H9 (cell line): ENCODE data around the gene ZNF775. TPM values are rescaled to one million over a fixed set of nuclear protein-coding genes. Genes with fewer than 3 reads are reported as not detected.

ENCODE experiments used
- DNase-seq: peaks from one replicate; pipeline ENCODE4 v3.0.0-alpha.2; 2017
- H2AFZ ChIP-seq: one replicate; pipeline ENCODE4 v1.6.1; 2013; ENCODE audit warnings: mild to moderate bottlenecking, low read length, control low read depth, moderate library complexity
- H2AK5ac ChIP-seq: 2 replicates; pipeline ENCODE4 v1.6.1; 2013; ENCODE audit warnings: low read length, control low read depth, mixed read lengths; ENCODE audit not compliant: insufficient read length
- H2BK120ac ChIP-seq: one replicate; pipeline ENCODE4 v1.6.1; 2013; ENCODE audit warnings: low read depth, mild to moderate bottlenecking, low read length, control low read depth, inconsistent platforms; ENCODE audit not compliant: poor library complexity, severe bottlenecking
- H2BK12ac ChIP-seq: 2 replicates; pipeline ENCODE4 v1.6.1; 2013; ENCODE audit warnings: low read length, control low read depth, mixed read lengths, low read depth; ENCODE audit not compliant: insufficient read length
- H2BK15ac ChIP-seq: 2 replicates; pipeline ENCODE4 v1.6.1; 2013; ENCODE audit warnings: low read depth, low read length, control low read depth
- H2BK20ac ChIP-seq: one replicate; pipeline ENCODE4 v1.6.1; 2013; ENCODE audit warnings: low read depth, mild to moderate bottlenecking, low read length, control low read depth, inconsistent platforms; ENCODE audit not compliant: poor library complexity, severe bottlenecking
- H2BK5ac ChIP-seq: 2 replicates; pipeline ENCODE4 v1.6.1; 2013; ENCODE audit warnings: low read length, control low read depth, mixed read lengths; ENCODE audit not compliant: insufficient read length
- H3K14ac ChIP-seq: 2 replicates; pipeline ENCODE4 v1.6.1; 2013; ENCODE audit warnings: low read length, control low read depth; ENCODE audit not compliant: insufficient read depth
- H3K18ac ChIP-seq: 2 replicates; pipeline ENCODE4 v1.6.1; 2013; ENCODE audit warnings: low read depth, mild to moderate bottlenecking, mixed read lengths, low read length, control low read depth; ENCODE audit not compliant: insufficient read length
- H3K23ac ChIP-seq: 2 replicates; pipeline ENCODE4 v1.6.1; 2013; ENCODE audit warnings: low read length, control low read depth, mixed read lengths, low read depth; ENCODE audit not compliant: insufficient read length
- H3K23me2 ChIP-seq: 2 replicates; pipeline ENCODE4 v1.6.1; 2013; ENCODE audit warnings: low read depth, mild to moderate bottlenecking, mixed read lengths, low read length, control low read depth; ENCODE audit not compliant: insufficient read length, poor library complexity, severe bottlenecking
- H3K27ac ChIP-seq: 2 replicates; pipeline ENCODE4 v1.5.1; 2013; ENCODE audit warnings: low read length, control low read depth, mixed read lengths, low read depth; ENCODE audit not compliant: insufficient read length
- H3K27me3 ChIP-seq: 2 replicates; pipeline ENCODE4 v1.6.1; 2013; ENCODE audit warnings: low read length, control low read depth, inconsistent platforms; ENCODE audit not compliant: insufficient read depth
- H3K4ac ChIP-seq: 2 replicates; pipeline ENCODE4 v1.6.1; 2013; ENCODE audit warnings: low read depth, mild to moderate bottlenecking, control low read depth, inconsistent platforms, low read length, moderate library complexity
- H3K4me1 ChIP-seq: 2 replicates; pipeline ENCODE4 v1.6.1; 2013; ENCODE audit warnings: low read length, control low read depth, inconsistent platforms; ENCODE audit not compliant: insufficient read depth
- H3K4me2 ChIP-seq: 2 replicates; pipeline ENCODE4 v1.6.1; 2013; ENCODE audit warnings: low read length, control low read depth, mixed read lengths; ENCODE audit not compliant: insufficient read length, insufficient read depth
- H3K56ac ChIP-seq: 2 replicates; pipeline ENCODE4 v1.6.1; 2013; ENCODE audit warnings: low read depth, mild to moderate bottlenecking, mixed read lengths, low read length, control low read depth; ENCODE audit not compliant: insufficient read length
- H3K79me1 ChIP-seq: 2 replicates; pipeline ENCODE4 v1.6.1; 2013; ENCODE audit warnings: low read depth, mild to moderate bottlenecking, moderate library complexity, low read length, control low read depth, inconsistent platforms; ENCODE audit not compliant: insufficient read depth, poor library complexity, severe bottlenecking
- H3K79me2 ChIP-seq: 2 replicates; pipeline ENCODE4 v1.6.1; 2013; ENCODE audit warnings: low read length, control low read depth, inconsistent platforms; ENCODE audit not compliant: insufficient read depth
- H3K9ac ChIP-seq: 2 replicates; pipeline ENCODE4 v1.6.1; 2013; ENCODE audit warnings: low read length, control low read depth, mixed read lengths; ENCODE audit not compliant: insufficient read length; ENCODE audit errors: extremely low read depth
- H3K9me3 ChIP-seq: one replicate; pipeline ENCODE4 v1.6.1; 2013; ENCODE audit warnings: low read depth, low read length, inconsistent platforms; ENCODE audit not compliant: control insufficient read depth
- H3T11ph ChIP-seq: one replicate; pipeline ENCODE4 v1.6.1; 2013; ENCODE audit warnings: mild to moderate bottlenecking, low read length, control low read depth, inconsistent platforms
- H4K20me1 ChIP-seq: one replicate; pipeline ENCODE4 v1.6.1; 2013; ENCODE audit not compliant: control insufficient read depth, insufficient read length, insufficient read depth
- H4K5ac ChIP-seq: 2 replicates; pipeline ENCODE4 v1.6.1; 2013; ENCODE audit warnings: low read depth, mild to moderate bottlenecking, mixed read lengths, low read length, control low read depth; ENCODE audit not compliant: insufficient read length
- H4K8ac ChIP-seq: replicated peaks from 2 replicates; pipeline ENCODE4 v1.6.1; 2013; ENCODE audit warnings: low read length, control low read depth, mixed read lengths, low read depth; ENCODE audit not compliant: insufficient read length
- H4K91ac ChIP-seq: 2 replicates; pipeline ENCODE4 v1.6.1; 2013; ENCODE audit warnings: low read depth, mild to moderate bottlenecking, moderate library complexity, mixed read lengths, low read length, control low read depth; ENCODE audit not compliant: insufficient read length
- H3K27ac Mint-ChIP-seq, 3 experiments: 2 replicates in 2 of 3; 3 replicates in 1 of 3; pipeline ENCODE4 v1.8.0; 2020 to 2021; ENCODE audit warnings: mixed read lengths in 3 of 3, mild to moderate bottlenecking in 1 of 3, moderate library complexity in 1 of 3
- H3K27me3 Mint-ChIP-seq: 2 replicates; pipeline ENCODE4 v1.8.0; 2021; ENCODE audit warnings: low read depth, mild to moderate bottlenecking, moderate library complexity, mixed read lengths
- H3K36me3 Mint-ChIP-seq, 3 experiments: 2 replicates in 2 of 3; 3 replicates in 1 of 3; pipeline ENCODE4 v1.8.0; 2020 to 2021; ENCODE audit warnings: low read depth in 3 of 3, mixed read lengths in 3 of 3; ENCODE audit not compliant: insufficient read depth in 1 of 3
- H3K4me1 Mint-ChIP-seq, 2 experiments: 2 replicates each; pipeline ENCODE4 v1.8.0; 2020; ENCODE audit warnings: mixed read lengths in 2 of 2
- H3K4me3 Mint-ChIP-seq, 2 experiments: 2 replicates in 1 of 2; 3 replicates in 1 of 2; pipeline ENCODE4 v1.8.0; 2020 to 2021; ENCODE audit warnings: mild to moderate bottlenecking in 2 of 2, mixed read lengths in 2 of 2, moderate library complexity in 1 of 2
- H3K9me3 Mint-ChIP-seq, 2 experiments: 2 replicates in 1 of 2; 3 replicates in 1 of 2; pipeline ENCODE4 v1.8.0; 2020; ENCODE audit warnings: mild to moderate bottlenecking in 2 of 2, mixed read lengths in 2 of 2, moderate library complexity in 1 of 2
- WGBS: extraction: QIAGEN DNeasy Blood & Tissue Kit; methylation state at CpG from one replicate; pipeline ENCODE4 v1.1.7; 2013; ENCODE audit warnings: missing lambda C conversion rate, low lambda C conversion rate, mixed read lengths; ENCODE audit not compliant: insufficient read length; ENCODE audit errors: extremely low coverage; 5-methylcytosine and 5-hydroxymethylcytosine counted together
- total RNA-seq: library from RNA; stranded (reverse); gene quantifications from 2 replicates; pipeline ENCODE4 v1.2.1, GENCODE V29; 2021
- TF ChIP-seq, protein P1 (sequence below): fragments of 200-600 bp; sonication (generic); conservative IDR thresholded peaks from 3 replicates; pipeline ENCODE4 v1.8.0; 2021; ENCODE audit warnings: antibody characterized with exemption, mild to moderate bottlenecking

The ZNF775 gene
- total RNA-seq, 1 experiment from 2014 or later = 10.5 TPM

DNA sequence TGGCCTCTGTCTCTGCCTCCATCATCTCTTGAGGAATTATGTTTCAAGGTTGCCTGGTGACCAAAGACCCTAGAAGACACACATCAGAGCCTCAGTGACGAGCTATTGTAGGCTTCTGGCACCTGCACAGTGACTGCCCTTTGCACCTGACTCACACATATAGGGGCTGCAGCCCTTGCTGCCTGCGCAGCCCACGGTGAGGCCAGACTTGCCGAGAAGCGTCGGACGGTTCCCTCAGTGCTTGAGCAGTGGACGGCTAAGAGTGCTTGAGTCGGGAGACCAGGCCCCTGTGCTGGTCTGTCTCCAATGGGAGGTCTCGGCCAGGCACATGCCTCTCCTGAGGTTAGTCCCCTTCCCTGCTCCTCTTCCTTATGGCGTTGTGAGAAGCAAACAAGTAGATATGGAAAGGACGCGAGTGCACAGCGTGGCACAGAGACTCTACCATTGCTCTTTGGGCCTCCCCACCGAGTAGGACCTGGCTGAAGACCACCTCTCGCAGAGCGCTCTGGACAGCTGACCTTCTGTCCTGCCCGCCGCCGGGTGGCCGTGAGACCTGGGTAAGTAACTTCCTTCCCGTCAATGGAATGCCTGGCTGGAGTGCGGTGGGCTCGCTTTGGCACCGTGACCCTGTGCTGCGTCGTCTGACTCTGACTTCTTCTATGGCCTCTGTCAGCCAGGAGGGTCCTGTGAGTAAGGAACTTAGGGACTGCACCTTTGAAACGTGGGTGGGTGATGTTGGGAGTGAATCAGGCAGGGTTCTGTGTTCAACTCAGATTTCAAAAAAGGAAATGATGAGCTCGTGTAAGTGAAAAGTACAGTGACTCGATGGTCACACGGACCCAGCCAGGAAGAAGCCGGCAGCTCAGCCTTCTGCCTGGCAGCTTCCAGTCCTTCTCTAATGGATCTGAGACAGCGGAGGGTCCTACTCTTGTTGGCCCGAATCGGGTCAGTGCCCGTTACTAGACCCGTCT, 33.7 kb downstream of the ZNF775 start:
- H4K91ac ChIP-seq = no peak overlapping the region
- no peak overlapping the region for H3K18ac ChIP-seq
- H3K27ac Mint-ChIP-seq = peak overlapping the region in 2 of 3 experiments; percentile 22 to 52; a peak in 3 of 7 replicates
- H3K4me1 ChIP-seq = no peaks in the 10 kb centered on the region
- no peaks in the 10 kb centered on the region for H3K23me2 ChIP-seq
- no peak overlapping the region for H3K9ac ChIP-seq
- H3K79me2 ChIP-seq = no peaks in the 10 kb centered on the region
- H2BK20ac ChIP-seq = no peak overlapping the region
- peak; percentile 21 for DNase-seq
- H2BK5ac ChIP-seq = no peak overlapping the region
- no peak overlapping the region for H4K8ac ChIP-seq
- no peak overlapping the region for H3K23ac ChIP-seq
- H4K5ac ChIP-seq = no peak overlapping the region
- no peak overlapping the region for H2BK12ac ChIP-seq
- H2BK120ac ChIP-seq = no peak overlapping the region
- H3K14ac ChIP-seq = no peak overlapping the region; the same call in 1 of the 2 replicates
- H3K9me3 ChIP-seq = no peaks in the 10 kb centered on the region
- TF ChIP-seq, protein P1, sequence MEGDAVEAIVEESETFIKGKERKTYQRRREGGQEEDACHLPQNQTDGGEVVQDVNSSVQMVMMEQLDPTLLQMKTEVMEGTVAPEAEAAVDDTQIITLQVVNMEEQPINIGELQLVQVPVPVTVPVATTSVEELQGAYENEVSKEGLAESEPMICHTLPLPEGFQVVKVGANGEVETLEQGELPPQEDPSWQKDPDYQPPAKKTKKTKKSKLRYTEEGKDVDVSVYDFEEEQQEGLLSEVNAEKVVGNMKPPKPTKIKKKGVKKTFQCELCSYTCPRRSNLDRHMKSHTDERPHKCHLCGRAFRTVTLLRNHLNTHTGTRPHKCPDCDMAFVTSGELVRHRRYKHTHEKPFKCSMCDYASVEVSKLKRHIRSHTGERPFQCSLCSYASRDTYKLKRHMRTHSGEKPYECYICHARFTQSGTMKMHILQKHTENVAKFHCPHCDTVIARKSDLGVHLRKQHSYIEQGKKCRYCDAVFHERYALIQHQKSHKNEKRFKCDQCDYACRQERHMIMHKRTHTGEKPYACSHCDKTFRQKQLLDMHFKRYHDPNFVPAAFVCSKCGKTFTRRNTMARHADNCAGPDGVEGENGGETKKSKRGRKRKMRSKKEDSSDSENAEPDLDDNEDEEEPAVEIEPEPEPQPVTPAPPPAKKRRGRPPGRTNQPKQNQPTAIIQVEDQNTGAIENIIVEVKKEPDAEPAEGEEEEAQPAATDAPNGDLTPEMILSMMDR = no peak
- H3K27me3 ChIP-seq = no peaks in the 10 kb centered on the region
- peaks cover 11 to 42% (median 40%) of the 10 kb centered on the region in 3 experiments; a peak in 6 of 7 replicates for H3K36me3 Mint-ChIP-seq
- no peak overlapping the region for H2AFZ ChIP-seq
- no peak overlapping the region for H2AK5ac ChIP-seq
- no peak overlapping the region for H3K4ac ChIP-seq
- no peak overlapping the region for H3K4me2 ChIP-seq
- WGBS = no CpG with 5 or more reads among the region's 37 CpGs
- no peak overlapping the region for H3K56ac ChIP-seq
- no peak overlapping the region for H3T11ph ChIP-seq
- no peak overlapping the region; a peak in 1 of 5 replicates for H3K4me3 Mint-ChIP-seq
- no peaks in the 10 kb centered on the region; a peak in 2 of 5 replicates for H3K9me3 Mint-ChIP-seq
- H3K27ac ChIP-seq = no peak overlapping the region
- no peaks in the 10 kb centered on the region for H3K79me1 ChIP-seq
- H2BK15ac ChIP-seq = no peak overlapping the region
- H3K4me1 Mint-ChIP-seq = peaks cover 10 to 23% of the 10 kb centered on the region in 2 experiments
- no peaks in the 10 kb centered on the region; the same call in 1 of the 2 replicates for H3K27me3 Mint-ChIP-seq
- H4K20me1 ChIP-seq = no peaks in the 10 kb centered on the region
